Measurements from ENCODE around the gene RAP1GAP2.

- no peak for TF ChIP-seq CTCF (IDR thresholded peaks at IDR 0.05)
- no peak for TF ChIP-seq POLR2A (IDR thresholded peaks at IDR 0.05)
Measured at GRCh38 chr17:2912754-2913153, 116.5 kb downstream of the RAP1GAP2 start.

Measured in Peyer's patch (tissue), 4 donors.